Stimulated activated CD4-positive, alpha-beta T cell treated with anti-CD3 and anti-CD28 coated beads, Interleukin-4, amount 100 ng/mL, for 1 hour (primary cell): Measurements from ENCODE around the gene MSH3.
"Not testable (repeated sequence)": the region's sequence is repeated elsewhere in the genome, so short reads cannot be mapped to it uniquely, and the experiment has no call there.

Experiments used
- DNase-seq: peaks from one replicate; pipeline ENCODE4 v3.0.0-alpha.2; 2020

The MSH3 gene

DNA sequence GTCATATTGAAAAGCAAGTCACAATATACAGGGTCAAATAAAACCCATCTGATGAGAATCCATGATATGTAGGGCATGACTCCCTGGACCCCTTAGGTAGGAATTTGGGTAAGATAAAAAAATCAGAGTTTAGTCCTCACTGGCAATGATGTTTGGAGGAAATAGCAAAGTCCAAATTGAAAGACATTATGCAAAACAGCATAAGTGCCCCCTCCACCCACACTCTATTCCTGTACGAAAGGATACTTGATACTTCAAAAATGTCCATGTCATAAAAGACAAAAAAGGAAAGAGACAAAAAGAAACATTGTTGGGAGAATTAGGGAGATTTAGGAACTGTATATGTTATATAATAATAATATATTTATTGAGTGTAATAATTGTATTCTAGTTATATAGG is 209.7 kb downstream of the MSH3 start:
- no peak for DNase-seq

DNA sequence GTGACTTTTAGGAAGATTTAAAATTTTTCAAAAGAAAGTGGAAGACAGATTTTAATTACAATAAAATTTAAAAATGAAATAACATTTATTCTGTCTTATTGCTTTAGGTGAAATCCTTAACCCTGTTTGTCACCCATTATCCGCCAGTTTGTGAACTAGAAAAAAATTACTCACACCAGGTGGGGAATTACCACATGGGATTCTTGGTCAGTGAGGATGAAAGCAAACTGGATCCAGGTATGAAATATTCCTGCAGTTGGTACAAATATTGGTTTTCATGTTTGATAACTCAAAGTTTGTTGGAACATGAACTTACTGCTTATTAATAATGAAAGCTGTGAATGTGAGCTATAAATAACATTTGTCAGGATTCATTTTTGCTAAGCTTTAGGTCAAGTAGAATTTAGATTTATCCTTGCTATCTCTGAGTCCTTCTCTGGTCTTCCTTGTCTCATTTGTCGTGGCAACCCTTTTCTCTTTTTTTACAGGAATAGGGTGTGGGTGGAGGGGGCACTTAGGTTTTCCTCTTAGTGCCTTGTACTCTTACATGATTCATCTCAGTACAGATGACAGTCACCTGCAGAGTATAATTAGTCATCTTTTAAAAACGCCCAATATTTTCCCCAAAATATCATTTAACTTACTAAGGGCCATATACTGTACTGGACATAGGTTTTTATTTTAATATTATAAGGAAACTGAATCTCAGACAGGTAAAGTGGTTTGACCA is 210.4 kb downstream of the MSH3 start:
- no peak for DNase-seq

DNA sequence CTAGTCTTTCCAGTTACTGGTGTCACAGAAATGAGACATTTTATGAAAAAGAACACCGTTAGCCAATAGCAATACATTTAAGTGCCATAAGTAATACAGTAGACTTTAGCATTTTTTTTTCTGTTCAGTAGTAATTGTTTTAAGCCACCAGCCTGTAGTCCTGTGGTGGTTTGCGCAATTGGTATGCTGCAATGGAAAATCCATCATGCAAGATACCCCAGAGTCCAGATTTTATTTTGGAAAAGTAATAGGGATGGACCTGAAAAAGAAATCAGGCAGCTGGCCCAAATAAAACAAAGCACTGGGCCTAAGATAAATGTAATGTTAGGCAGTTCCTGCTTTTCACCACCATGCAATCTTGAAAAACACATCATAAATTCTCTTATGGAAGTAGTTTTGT is 211.1 kb downstream of the MSH3 start:
- DNase-seq: no peak

DNA sequence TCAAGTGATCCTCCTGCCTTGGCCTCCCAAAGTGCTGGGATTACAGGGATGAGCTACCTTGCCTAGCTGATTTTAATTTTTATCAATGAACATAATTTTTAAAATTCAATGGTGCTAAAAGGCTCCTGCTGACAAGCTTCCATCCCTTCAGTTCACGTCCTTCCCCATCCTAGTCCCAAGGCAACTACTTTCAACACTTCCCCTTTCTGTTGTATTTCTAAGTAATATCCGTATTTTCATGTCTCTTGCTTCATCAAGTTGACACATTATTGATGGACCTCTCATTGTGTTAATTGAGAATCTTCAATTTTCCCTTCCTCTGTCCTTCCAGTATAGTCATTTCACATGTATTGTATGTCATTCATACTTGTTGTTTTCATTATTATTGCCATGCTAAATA is 211.9 kb downstream of the MSH3 start:
- DNase-seq: no peak

DNA sequence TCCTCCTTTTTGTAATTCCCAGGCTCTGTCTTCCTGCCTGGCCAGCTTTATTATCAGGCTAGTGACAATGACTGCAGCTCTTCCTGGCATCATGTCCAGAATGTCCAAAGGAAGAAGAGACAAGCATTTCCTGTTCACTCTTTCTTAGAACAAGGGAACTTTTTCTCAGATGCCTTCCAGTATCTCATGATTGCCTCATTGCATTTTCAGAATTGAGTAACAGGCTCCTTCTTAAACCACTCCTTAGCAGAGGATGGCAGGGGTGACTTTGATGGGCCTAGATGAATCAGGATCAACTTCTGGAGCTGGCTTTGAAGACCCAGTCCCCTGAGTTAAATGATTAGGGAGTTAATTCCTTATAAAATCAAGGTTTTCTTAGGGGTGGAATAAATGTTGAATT is 212.8 kb downstream of the MSH3 start:
- no peak for DNase-seq

DNA sequence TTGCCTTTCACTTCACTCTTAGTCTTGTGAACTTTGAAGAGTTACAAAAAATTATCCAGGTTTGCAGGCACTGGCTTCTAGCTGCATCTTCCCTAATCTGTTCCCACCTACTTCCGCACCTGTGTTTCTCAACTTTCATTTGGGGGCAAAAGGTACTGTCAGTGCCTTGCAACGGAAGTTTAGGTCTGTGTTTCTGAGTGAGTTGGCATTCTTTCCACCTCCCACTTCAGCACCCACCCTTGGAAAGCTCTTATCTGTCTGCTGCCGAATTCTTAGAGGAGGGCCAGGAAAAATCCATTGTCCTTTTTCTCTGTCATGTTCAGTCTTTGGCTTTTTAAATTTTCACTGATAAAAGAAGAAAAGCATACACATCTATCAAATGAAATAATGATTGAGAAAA is 216.0 kb downstream of the MSH3 start:
- DNase-seq: no peak

DNA sequence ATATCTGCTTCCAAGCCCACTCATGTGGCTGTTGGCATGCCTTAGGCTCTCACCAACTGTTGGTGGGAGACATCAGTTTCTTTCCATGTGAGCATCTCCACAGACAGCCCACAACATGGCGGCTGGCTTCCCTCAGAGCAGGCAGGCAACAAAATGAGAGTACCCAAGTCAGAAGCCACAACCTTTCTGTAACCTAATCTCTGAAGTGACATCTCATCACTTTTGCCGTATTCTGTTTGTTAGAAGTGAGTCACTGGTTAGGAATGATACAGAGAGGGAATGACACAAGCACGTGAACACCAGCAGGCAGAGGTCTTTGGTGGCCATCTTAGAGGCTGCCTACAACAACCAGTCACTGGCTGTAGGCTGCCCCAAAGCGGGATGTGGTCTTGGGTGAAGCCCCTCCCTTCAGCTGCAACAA is 217.1 kb downstream of the MSH3 start:
- DNase-seq: no peak

DNA sequence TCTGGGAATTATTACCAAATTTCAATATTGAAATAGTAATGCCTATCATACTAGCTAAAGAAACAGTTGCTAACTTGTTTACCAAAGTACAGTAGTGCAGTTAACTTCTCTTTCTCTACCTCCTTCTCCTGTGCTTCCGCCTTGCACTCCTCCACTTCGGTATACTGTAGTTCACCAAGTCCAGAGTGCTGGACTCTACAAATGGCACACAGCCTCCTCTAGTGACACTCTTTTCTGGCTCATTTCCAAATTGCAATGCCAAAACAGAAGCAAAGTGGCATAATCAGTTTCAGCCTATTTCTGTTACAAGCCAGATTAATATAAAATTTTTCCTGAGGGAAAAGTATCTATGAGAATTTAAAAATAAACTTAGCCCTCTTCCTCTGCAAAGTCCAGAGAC is 219.7 kb downstream of the MSH3 start:
- no peak for DNase-seq

DNA sequence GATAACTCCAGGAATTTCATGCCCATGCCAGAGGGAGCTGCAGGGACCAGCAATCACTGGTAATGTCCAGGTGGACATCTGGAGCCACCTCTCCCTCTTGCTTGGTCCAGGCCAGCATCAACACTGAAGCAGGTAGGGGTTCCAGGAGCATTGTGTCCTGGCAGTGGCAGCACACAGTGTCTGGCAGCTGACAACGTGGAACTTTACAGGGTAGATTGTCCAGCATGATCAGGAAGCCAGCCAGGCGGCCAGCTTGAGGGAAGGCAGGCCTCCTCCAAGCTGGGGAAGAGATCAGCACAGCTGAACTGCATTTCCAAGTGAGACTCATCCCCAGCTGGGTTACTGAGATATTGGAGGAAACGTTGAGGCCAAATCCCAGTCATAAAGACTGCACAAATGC is 223.1 kb downstream of the MSH3 start:
- no peak for DNase-seq

DNA sequence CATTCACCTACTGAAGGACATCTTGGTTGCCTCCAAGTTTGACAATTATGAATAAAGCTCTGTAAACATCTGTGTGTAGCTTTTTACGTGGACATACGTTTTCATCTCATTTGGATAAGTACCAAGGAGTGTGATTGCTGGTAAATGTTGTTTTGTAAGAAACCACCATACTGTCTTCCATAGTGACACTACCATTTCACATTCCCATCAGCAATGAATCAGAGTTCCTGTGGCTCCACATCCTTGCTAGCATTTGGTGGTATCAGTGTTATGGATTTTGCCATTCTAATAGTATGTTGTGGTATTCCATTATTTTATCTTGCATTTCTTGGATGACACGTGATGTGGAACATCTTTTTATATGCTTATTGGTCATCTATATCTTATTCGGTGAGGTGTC is 227.3 kb downstream of the MSH3 start:
- DNase-seq: no peak

DNA sequence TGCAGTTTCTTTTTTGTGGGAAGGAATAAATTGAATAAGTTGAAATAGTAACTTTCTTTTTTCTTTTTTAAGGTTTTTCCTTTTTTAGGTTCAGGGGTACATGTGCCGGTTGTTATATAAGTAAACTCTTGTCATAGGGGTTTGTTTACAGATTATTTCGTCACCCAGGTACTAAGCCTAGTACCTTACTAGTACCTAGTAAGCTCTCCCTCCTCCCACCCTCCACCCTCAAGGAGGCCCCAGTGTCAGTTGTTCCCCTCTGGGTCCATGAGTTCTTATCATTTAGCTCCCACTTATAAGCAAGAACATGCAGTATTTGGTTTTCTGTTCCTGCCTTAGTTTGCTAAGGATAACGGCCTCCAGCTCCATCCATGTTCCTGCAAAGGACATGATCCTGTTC is 228.9 kb downstream of the MSH3 start:
- DNase-seq: not testable (repeated sequence)

DNA sequence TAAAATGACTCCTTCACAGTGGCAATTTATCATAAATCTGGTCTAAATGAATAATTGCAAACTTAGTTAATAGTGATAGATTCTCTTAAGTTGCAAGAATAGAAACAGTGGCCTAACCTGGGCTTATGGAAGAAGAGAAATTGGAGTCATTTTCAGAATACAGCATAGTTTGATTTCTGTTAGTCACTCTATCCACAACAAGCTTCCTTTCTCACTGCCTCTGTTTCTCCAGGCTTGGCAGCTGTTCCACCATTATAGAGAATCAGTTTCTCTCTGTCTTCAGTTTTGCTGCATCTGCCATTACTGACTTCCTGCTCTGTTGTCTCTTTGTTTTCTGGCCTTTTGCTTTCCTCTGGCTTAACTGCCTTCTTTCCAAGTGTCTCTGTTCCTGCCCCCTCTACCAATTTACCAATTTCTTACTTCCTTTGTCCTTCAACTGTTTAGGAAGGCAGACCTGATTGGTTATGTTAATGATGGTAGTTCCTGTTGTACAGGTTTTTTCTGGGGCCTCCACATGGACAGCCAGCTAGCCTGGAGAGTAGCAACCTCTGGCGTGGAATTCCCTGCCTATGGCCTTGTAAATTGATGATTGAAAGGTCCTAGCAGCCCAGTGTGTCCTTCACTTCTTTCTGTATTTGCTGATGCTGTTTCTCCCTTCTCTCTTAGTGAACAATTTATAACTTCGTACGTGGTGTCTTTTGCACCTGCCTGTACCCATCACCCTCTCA is 229.8 kb downstream of the MSH3 start:
- DNase-seq: no peak

DNA sequence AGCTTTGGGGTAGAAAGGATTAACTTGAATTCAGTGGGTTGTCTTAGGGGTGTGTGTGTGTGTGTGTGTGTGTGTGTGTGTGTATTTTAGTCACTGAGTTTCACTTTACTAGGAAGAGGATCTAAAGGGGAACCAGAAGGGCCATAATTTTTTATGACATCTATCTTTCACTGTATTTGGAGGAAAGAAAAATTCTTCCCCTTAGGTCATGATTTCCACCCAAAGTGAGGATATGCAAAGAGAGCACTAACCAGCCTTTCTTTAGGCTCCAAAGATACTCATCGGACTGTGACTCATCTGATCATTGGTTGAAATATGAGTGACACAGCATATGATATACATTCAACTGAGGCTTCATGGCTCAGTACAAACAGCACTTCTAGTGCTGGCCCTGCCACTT is 230.5 kb downstream of the MSH3 start:
- no peak for DNase-seq

DNA sequence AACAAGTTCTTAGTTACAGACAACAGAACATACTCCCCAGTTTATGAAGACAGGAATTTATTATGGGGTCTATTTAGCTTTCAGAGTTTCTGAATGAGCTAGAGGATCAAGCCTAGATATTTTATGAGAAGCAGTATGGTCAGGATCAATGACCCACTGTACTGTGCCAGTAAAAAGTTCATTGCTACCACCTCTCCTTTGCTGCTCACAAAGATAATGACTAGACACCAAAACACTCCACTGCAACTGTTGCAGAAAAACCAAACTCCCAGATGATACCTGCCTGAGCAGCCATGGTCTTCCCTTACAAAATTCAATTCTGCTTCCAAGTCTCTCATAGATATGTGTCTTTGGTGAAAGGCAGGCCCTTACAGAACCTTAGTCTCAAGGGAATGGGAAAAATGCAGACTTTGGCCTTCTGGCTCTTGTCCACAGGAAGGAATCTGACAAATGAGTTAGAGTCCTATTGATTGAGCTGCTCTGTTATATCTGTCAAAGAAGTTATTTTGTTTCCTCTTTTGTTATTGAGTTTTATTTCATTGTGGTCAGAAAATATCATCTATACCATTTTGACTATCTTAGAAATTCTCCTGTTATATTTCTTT is 231.0 kb downstream of the MSH3 start:
- DNase-seq: no peak

DNA sequence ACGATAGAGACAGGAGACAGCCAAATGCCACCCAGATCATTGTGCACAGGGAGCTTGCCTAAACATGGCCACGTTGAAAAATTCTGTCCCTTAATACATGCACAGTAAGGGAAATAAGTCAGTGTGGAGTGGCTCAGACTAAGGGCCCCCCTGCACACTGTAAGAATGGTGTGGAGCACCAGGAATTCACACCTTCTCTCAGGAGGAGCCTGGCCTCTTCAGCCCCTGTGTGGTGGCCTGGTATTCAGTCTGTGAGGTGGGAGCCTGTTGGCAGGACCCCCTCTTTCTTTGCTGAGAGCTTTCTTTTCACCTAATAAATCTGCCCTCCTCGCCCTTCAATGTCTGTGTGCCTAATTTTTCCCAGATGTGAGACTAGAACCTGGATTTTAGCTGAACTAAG is 239.6 kb downstream of the MSH3 start:
- DNase-seq: no peak

DNA sequence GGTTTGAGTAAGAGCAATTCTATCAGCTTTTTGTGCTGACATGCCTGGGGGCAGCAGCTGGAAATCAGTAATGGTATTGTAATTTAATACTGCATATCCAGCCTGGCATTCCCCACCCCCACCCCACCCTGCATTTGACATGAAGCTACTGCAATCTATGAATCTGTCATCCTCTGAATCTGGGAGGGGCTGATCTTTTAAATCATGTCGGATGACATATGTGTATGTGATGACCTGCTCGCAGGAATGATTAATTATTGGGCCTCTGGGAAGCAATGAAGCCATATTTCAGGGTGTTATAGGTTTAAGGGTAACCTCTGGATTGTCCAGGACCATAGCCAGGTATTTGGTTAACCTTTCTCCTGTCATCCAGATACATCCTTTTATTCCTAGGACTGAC is 241.1 kb downstream of the MSH3 start:
- no peak for DNase-seq

DNA sequence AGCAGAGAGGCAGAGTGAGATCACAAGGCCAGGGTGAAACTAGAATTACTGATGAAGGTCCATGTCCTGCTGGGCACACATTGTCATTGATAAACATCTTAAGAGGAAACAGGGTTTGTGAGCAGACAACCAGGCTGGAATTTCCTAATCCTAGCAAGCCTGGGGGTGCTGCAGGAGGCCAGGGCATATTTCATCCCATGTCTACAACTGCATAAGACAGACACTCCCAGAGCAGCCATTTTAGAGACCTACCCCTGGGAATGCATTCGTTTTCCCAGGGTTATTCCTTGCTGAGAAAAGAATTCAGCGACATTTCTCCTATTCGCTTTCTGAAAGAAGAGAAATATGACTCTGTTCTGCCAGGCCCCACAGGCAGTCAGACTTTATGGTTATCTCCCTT is 248.2 kb downstream of the MSH3 start:
- not testable (repeated sequence) for DNase-seq

DNA sequence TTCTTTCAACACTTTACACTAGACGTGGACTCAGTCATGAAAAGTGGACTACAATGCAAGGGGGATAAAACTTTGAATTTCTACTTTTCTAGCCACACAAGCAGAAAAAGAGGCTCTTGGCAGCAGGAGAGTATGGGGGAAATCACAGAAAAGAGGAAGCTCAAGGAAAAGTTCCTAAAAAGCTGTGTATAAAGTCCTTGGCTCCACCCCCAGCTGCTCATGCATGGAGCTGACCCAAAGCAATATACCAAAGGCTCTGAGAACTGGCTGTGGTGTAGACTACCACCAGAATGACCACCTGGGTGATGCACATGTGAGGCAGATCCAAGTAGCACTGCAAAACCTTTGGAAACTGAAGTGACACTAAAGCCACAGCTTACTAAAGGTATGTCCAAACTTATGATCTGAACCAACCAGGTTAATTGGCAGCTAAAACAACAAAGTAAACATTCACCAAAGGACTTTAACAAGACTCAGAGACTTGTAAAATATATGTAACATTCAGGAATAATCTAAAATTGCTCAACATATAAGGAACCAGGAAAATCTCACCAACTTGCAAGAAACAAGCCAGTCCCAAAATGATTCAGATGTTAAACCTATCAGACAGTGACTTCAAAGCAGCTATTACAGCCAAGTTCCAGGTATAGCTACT is 250.2 kb downstream of the MSH3 start:
- DNase-seq: no peak

DNA sequence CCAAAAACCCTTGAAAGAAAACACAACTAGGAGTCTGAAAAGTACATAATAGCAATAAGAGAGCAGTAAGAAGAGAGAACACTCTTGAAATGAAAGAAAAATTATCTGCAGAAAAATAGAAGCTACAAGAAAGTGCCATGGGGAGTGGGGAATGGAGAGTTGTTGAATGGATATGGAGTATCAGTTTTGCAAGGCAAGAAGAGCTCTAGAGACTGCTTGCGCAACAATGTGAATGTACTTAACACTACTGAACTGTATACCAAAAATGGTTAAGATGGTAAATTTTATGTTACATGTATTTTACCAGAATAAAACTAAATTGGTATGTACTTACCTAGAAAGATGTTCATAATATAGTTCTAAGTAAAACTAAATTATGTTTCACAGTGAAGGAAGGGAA is 251.0 kb downstream of the MSH3 start:
- DNase-seq: no peak

DNA sequence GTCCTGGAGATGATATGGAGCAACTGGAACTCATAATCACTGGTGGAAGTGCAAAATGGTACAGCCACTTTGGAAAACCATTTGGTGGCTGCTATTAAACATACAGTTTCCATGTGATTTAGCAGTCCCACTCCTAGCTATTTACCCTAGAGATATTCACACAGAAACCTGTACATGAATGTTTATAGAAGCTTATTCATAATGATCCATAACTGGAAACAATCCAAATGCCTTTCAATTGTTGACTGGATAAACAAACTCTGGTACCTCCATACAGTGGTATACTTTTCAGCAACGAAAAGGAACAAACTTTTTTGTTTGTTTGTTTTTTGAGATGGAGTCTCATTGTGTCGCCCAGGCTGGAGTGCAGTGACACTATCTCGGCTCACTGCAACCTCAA is 258.0 kb downstream of the MSH3 start:
- DNase-seq: no peak

DNA sequence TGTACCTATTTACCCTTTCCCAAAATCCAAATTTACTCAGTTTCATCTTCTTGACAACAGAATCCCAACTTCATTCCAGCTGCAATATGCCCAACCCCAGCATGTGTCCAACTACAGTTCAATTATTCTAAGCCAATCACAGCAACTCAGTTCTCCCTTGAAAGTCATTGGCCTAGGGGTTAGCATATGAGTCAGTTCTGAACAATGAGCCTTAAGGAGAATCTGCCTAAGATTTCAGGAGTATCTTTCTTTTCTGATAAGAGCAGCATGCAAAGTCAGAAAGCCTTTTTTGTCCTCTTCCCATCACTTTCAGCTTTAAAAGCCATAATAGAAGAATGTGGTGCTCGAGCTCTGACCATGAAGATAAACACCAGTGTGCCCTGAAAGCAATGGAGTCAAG is 261.3 kb downstream of the MSH3 start:
- DNase-seq: no peak

DNA sequence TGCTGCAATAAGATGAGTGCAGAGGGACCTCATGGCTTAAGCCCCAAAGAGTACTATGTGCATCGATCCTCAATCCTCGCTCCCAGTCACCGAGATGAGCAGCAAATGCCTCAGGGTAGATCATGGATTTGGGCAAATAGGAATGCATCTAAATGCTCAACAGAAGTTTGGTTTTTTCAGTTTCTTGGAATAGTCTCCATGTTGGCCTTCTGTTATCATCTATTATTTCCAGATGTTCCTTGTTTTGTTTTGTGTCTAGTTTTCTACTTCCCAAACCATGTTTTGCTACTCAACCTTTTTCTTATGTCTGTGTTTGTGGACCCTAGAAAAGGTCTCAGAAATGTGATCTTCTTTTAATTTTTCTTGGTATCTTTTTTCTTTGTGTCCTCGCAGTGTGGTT is 262.2 kb downstream of the MSH3 start:
- no peak for DNase-seq

DNA sequence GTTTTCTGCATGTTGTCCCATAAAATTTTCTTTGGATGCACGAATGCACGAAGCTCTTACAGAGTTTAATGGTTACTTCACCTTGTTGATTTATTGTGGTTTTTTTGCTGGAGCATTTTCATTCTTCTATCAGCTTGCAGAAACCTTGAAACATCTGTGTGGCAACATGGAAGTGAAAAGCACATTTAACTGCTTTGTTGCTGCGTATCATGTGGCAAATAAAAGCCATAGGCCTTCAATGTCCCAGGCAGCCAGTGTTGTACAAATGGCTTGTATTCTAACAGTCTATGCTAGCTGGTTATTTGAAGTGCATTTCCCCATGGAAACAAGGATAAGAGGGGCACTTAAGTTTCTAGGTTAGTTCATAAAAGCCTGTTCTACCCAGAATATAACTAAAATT is 263.2 kb downstream of the MSH3 start:
- no peak for DNase-seq

DNA sequence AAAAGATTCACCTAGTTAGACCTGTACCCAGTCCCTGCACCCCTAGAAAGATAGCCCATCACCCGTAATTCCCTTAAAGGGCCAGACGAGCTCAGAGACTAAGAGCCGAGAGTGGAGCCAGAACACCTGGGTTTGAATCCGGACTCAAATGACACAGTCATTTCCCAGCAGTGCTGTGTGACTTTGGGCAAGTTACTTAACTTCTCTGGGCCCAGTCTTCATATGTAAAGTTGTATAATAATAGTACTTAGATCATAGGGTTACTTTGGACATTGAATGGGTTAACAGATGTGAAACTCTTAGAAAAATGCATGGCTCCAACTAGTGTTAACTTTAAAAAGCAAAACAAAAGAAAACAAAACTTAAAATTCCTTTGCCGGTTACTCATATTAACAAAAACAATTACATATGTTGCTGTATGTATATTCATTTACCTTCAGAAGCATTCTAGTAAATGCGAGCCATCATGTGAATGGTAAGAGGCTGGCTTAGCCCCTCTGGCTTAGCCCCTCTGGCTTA is 265.3 kb downstream of the MSH3 start:
- no peak for DNase-seq
